Body of pancreas (tissue), 4 donors: ENCODE results near the gene PCSK6.

Experiments
- POLR2A ChIP-seq, 3 donors: fragments of 450-650 bp; IDR thresholded peaks; one replicate each; pipeline ENCODE4 v1.6.1; 2016; ENCODE audit warnings: antibody characterized with exemption in 3 of 3, mild to moderate bottlenecking in 2 of 3
- TF ChIP-seq, protein P1 (sequence below), 7 experiments: fragments of 450-650 bp in 4 of 7; fragments of 200-600 bp in 3 of 7; sonication (generic) in 3 of 7; IDR thresholded peaks; one replicate each; pipeline ENCODE4 v1.5.1; 2016 to 2019; ENCODE audit warnings: antibody characterized with exemption in 7 of 7

DNA sequence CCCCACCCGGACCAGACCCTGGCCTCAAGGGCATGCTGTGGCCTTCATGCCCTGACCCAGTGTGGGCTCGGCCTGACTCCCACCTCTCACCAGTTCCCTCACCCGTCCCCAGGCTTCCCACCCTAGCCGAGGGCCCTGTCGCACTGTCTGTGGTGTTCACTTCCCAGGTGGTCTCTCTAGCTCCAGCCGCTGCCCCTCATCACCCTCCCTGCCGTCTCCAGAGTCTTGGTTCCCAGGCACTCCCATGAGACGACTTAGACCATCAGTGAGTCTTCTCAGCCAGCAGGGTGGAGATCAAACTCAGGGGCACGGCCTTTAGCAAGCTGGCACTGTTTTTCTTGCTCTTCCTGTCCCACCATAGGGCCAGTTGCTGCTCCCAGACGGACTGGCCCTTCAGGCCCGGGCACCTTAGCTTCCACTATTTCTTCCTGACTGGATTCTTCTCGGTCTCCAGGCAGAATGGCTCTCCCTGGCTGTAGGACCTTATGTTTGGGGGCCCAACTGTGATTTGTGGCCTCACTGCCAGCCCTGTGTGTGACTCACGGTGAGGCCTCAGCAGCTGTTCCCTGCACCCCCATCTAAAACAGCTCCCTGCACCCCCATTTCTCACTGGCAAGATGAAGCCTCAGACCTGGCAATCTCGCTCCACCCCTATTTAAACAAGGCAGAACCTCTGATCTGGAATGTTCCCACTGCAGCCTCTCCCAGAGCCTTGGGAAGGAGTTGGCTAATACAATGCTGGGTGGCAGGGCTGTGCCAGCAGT is 9.4 kb upstream of the PCSK6 start:
- TF ChIP-seq, protein P1, sequence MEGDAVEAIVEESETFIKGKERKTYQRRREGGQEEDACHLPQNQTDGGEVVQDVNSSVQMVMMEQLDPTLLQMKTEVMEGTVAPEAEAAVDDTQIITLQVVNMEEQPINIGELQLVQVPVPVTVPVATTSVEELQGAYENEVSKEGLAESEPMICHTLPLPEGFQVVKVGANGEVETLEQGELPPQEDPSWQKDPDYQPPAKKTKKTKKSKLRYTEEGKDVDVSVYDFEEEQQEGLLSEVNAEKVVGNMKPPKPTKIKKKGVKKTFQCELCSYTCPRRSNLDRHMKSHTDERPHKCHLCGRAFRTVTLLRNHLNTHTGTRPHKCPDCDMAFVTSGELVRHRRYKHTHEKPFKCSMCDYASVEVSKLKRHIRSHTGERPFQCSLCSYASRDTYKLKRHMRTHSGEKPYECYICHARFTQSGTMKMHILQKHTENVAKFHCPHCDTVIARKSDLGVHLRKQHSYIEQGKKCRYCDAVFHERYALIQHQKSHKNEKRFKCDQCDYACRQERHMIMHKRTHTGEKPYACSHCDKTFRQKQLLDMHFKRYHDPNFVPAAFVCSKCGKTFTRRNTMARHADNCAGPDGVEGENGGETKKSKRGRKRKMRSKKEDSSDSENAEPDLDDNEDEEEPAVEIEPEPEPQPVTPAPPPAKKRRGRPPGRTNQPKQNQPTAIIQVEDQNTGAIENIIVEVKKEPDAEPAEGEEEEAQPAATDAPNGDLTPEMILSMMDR (IDR thresholded peaks at IDR 0.05) = no peak
- TF ChIP-seq POLR2A (IDR thresholded peaks at IDR 0.05) = no peak
